H9 (cell line): Measurements from ENCODE around the gene SLC12A8. TPM values are rescaled to one million over a fixed set of nuclear protein-coding genes. Genes with fewer than 3 reads are reported as not detected.
A peak's percentile ranks its signal among the peaks of the same experiment; 100 is the strongest.

Source experiments
- DNase-seq: peaks from one replicate; pipeline ENCODE4 v3.0.0-alpha.2; 2017
- H2AFZ ChIP-seq: one replicate; pipeline ENCODE4 v1.6.1; 2013; ENCODE audit warnings: mild to moderate bottlenecking, low read length, control low read depth, moderate library complexity
- H2AK5ac ChIP-seq: 2 replicates; pipeline ENCODE4 v1.6.1; 2013; ENCODE audit warnings: low read length, control low read depth, mixed read lengths; ENCODE audit not compliant: insufficient read length
- H2BK120ac ChIP-seq: one replicate; pipeline ENCODE4 v1.6.1; 2013; ENCODE audit warnings: low read depth, mild to moderate bottlenecking, low read length, control low read depth, inconsistent platforms; ENCODE audit not compliant: poor library complexity, severe bottlenecking
- H2BK12ac ChIP-seq: 2 replicates; pipeline ENCODE4 v1.6.1; 2013; ENCODE audit warnings: low read length, control low read depth, mixed read lengths, low read depth; ENCODE audit not compliant: insufficient read length
- H2BK15ac ChIP-seq: 2 replicates; pipeline ENCODE4 v1.6.1; 2013; ENCODE audit warnings: low read depth, low read length, control low read depth
- H2BK20ac ChIP-seq: one replicate; pipeline ENCODE4 v1.6.1; 2013; ENCODE audit warnings: low read depth, mild to moderate bottlenecking, low read length, control low read depth, inconsistent platforms; ENCODE audit not compliant: poor library complexity, severe bottlenecking
- H2BK5ac ChIP-seq: 2 replicates; pipeline ENCODE4 v1.6.1; 2013; ENCODE audit warnings: low read length, control low read depth, mixed read lengths; ENCODE audit not compliant: insufficient read length
- H3K14ac ChIP-seq: 2 replicates; pipeline ENCODE4 v1.6.1; 2013; ENCODE audit warnings: low read length, control low read depth; ENCODE audit not compliant: insufficient read depth
- H3K18ac ChIP-seq: 2 replicates; pipeline ENCODE4 v1.6.1; 2013; ENCODE audit warnings: low read depth, mild to moderate bottlenecking, mixed read lengths, low read length, control low read depth; ENCODE audit not compliant: insufficient read length
- H3K23ac ChIP-seq: 2 replicates; pipeline ENCODE4 v1.6.1; 2013; ENCODE audit warnings: low read length, control low read depth, mixed read lengths, low read depth; ENCODE audit not compliant: insufficient read length
- H3K23me2 ChIP-seq: 2 replicates; pipeline ENCODE4 v1.6.1; 2013; ENCODE audit warnings: low read depth, mild to moderate bottlenecking, mixed read lengths, low read length, control low read depth; ENCODE audit not compliant: insufficient read length, poor library complexity, severe bottlenecking
- H3K27ac ChIP-seq: 2 replicates; pipeline ENCODE4 v1.5.1; 2013; ENCODE audit warnings: low read length, control low read depth, mixed read lengths, low read depth; ENCODE audit not compliant: insufficient read length
- H3K27me3 ChIP-seq: 2 replicates; pipeline ENCODE4 v1.6.1; 2013; ENCODE audit warnings: low read length, control low read depth, inconsistent platforms; ENCODE audit not compliant: insufficient read depth
- H3K4ac ChIP-seq: 2 replicates; pipeline ENCODE4 v1.6.1; 2013; ENCODE audit warnings: low read depth, mild to moderate bottlenecking, control low read depth, inconsistent platforms, low read length, moderate library complexity
- H3K4me1 ChIP-seq: 2 replicates; pipeline ENCODE4 v1.6.1; 2013; ENCODE audit warnings: low read length, control low read depth, inconsistent platforms; ENCODE audit not compliant: insufficient read depth
- H3K4me2 ChIP-seq: 2 replicates; pipeline ENCODE4 v1.6.1; 2013; ENCODE audit warnings: low read length, control low read depth, mixed read lengths; ENCODE audit not compliant: insufficient read length, insufficient read depth
- H3K56ac ChIP-seq: 2 replicates; pipeline ENCODE4 v1.6.1; 2013; ENCODE audit warnings: low read depth, mild to moderate bottlenecking, mixed read lengths, low read length, control low read depth; ENCODE audit not compliant: insufficient read length
- H3K79me1 ChIP-seq: 2 replicates; pipeline ENCODE4 v1.6.1; 2013; ENCODE audit warnings: low read depth, mild to moderate bottlenecking, moderate library complexity, low read length, control low read depth, inconsistent platforms; ENCODE audit not compliant: insufficient read depth, poor library complexity, severe bottlenecking
- H3K79me2 ChIP-seq: 2 replicates; pipeline ENCODE4 v1.6.1; 2013; ENCODE audit warnings: low read length, control low read depth, inconsistent platforms; ENCODE audit not compliant: insufficient read depth
- H3K9ac ChIP-seq: 2 replicates; pipeline ENCODE4 v1.6.1; 2013; ENCODE audit warnings: low read length, control low read depth, mixed read lengths; ENCODE audit not compliant: insufficient read length; ENCODE audit errors: extremely low read depth
- H3K9me3 ChIP-seq: one replicate; pipeline ENCODE4 v1.6.1; 2013; ENCODE audit warnings: low read depth, low read length, inconsistent platforms; ENCODE audit not compliant: control insufficient read depth
- H3T11ph ChIP-seq: one replicate; pipeline ENCODE4 v1.6.1; 2013; ENCODE audit warnings: mild to moderate bottlenecking, low read length, control low read depth, inconsistent platforms
- H4K20me1 ChIP-seq: one replicate; pipeline ENCODE4 v1.6.1; 2013; ENCODE audit not compliant: control insufficient read depth, insufficient read length, insufficient read depth
- H4K5ac ChIP-seq: 2 replicates; pipeline ENCODE4 v1.6.1; 2013; ENCODE audit warnings: low read depth, mild to moderate bottlenecking, mixed read lengths, low read length, control low read depth; ENCODE audit not compliant: insufficient read length
- H4K8ac ChIP-seq: replicated peaks from 2 replicates; pipeline ENCODE4 v1.6.1; 2013; ENCODE audit warnings: low read length, control low read depth, mixed read lengths, low read depth; ENCODE audit not compliant: insufficient read length
- H4K91ac ChIP-seq: 2 replicates; pipeline ENCODE4 v1.6.1; 2013; ENCODE audit warnings: low read depth, mild to moderate bottlenecking, moderate library complexity, mixed read lengths, low read length, control low read depth; ENCODE audit not compliant: insufficient read length
- H3K27ac Mint-ChIP-seq, 3 experiments: 2 replicates in 2 of 3; 3 replicates in 1 of 3; pipeline ENCODE4 v1.8.0; 2020 to 2021; ENCODE audit warnings: mixed read lengths in 3 of 3, mild to moderate bottlenecking in 1 of 3, moderate library complexity in 1 of 3
- H3K27me3 Mint-ChIP-seq: 2 replicates; pipeline ENCODE4 v1.8.0; 2021; ENCODE audit warnings: low read depth, mild to moderate bottlenecking, moderate library complexity, mixed read lengths
- H3K36me3 Mint-ChIP-seq, 3 experiments: 2 replicates in 2 of 3; 3 replicates in 1 of 3; pipeline ENCODE4 v1.8.0; 2020 to 2021; ENCODE audit warnings: low read depth in 3 of 3, mixed read lengths in 3 of 3; ENCODE audit not compliant: insufficient read depth in 1 of 3
- H3K4me1 Mint-ChIP-seq, 2 experiments: 2 replicates each; pipeline ENCODE4 v1.8.0; 2020; ENCODE audit warnings: mixed read lengths in 2 of 2
- H3K4me3 Mint-ChIP-seq, 2 experiments: 2 replicates in 1 of 2; 3 replicates in 1 of 2; pipeline ENCODE4 v1.8.0; 2020 to 2021; ENCODE audit warnings: mild to moderate bottlenecking in 2 of 2, mixed read lengths in 2 of 2, moderate library complexity in 1 of 2
- H3K9me3 Mint-ChIP-seq, 2 experiments: 2 replicates in 1 of 2; 3 replicates in 1 of 2; pipeline ENCODE4 v1.8.0; 2020; ENCODE audit warnings: mild to moderate bottlenecking in 2 of 2, mixed read lengths in 2 of 2, moderate library complexity in 1 of 2
- WGBS: extraction: QIAGEN DNeasy Blood & Tissue Kit; methylation state at CpG from one replicate; pipeline ENCODE4 v1.1.7; 2013; ENCODE audit warnings: missing lambda C conversion rate, low lambda C conversion rate, mixed read lengths; ENCODE audit not compliant: insufficient read length; ENCODE audit errors: extremely low coverage; 5-methylcytosine and 5-hydroxymethylcytosine counted together
- total RNA-seq: library from RNA; stranded (reverse); gene quantifications from 2 replicates; pipeline ENCODE4 v1.2.1, GENCODE V29; 2021
- TF ChIP-seq, protein P1 (sequence below): fragments of 200-600 bp; sonication (generic); conservative IDR thresholded peaks from 3 replicates; pipeline ENCODE4 v1.8.0; 2021; ENCODE audit warnings: antibody characterized with exemption, mild to moderate bottlenecking

The SLC12A8 gene
- total RNA-seq, 1 experiment from 2014 or later, result 8.2 TPM

DNA sequence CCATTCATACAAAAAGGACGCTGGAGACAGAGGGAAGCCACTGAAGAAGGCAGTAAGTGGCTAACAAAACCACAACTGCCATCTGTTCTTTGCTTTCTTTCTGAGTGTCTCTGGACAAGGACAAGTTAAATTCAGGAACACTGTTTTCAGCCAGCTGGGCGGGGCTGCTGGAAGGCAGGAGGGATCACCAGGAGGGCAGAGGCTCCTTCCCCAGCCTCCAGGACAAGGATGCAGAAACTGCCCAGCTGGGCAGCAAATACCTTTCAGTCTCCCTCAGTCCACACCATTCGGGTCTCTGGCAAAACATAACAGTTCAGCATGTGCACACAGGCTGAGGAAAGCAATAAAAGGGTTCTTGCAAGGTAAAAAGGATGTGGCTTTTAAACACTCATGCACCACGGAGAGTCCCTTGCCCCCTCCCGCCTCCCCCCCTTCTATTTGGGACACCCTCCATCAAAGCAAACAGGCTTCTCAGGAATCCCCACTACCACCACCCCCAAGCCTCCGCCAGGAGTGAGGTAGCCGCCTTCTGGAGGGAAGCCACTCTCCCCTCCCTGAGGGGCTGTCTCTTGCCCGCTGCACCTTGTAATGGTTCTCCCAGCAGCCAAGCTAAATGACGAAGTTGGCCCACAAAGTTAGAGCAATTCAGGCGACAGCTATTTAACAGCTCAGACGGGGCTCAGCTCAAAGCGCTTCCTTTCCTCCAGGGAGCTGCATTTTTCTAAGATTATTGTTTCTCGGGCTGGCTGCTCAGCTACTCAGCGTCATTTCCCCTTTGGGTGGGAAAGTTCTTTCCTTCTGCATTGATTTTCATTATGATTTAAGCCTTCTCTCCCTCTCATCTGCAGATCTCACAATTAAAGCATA is 160.6 kb downstream of the SLC12A8 start:
- Histone ChIP-seq H2BK20ac (no peak overlapping the region), H4K5ac (no peak overlapping the region), H3K9me3 (no peaks in the 10 kb centered on the region), H3K23me2 (peaks cover 14% of the 10 kb centered on the region), H3K9ac (no peak overlapping the region), H4K91ac (no peak overlapping the region), H3K4ac (no peak overlapping the region), H3K14ac (no peak overlapping the region), H2AFZ (no peak overlapping the region), H3K4me1 (peaks cover 17% of the 10 kb centered on the region; the same call in 1 of the 2 replicates), H2BK12ac (no peak overlapping the region), H3K79me1 (no peaks in the 10 kb centered on the region), H3K4me2 (peak overlapping the region; percentile 25), H3K27me3 (peaks cover 7% of the 10 kb centered on the region; the same call in 1 of the 2 replicates), H2BK15ac (no peak overlapping the region), H2BK5ac (no peak overlapping the region), H3K56ac (no peak overlapping the region), H2AK5ac (no peak overlapping the region), H3K79me2 (no peaks in the 10 kb centered on the region), H3K27ac (no peak overlapping the region), H3K18ac (no peak overlapping the region), H3K23ac (no peak overlapping the region), H4K20me1 (no peaks in the 10 kb centered on the region), H4K8ac (no peak overlapping the region), H2BK120ac (no peak overlapping the region), H3T11ph (no peak overlapping the region)
- H3K4me1 Mint-ChIP-seq, result peaks cover 55 to 58% of the 10 kb centered on the region in 2 experiments
- TF ChIP-seq, protein P1, sequence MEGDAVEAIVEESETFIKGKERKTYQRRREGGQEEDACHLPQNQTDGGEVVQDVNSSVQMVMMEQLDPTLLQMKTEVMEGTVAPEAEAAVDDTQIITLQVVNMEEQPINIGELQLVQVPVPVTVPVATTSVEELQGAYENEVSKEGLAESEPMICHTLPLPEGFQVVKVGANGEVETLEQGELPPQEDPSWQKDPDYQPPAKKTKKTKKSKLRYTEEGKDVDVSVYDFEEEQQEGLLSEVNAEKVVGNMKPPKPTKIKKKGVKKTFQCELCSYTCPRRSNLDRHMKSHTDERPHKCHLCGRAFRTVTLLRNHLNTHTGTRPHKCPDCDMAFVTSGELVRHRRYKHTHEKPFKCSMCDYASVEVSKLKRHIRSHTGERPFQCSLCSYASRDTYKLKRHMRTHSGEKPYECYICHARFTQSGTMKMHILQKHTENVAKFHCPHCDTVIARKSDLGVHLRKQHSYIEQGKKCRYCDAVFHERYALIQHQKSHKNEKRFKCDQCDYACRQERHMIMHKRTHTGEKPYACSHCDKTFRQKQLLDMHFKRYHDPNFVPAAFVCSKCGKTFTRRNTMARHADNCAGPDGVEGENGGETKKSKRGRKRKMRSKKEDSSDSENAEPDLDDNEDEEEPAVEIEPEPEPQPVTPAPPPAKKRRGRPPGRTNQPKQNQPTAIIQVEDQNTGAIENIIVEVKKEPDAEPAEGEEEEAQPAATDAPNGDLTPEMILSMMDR, result no peak
- H3K27ac Mint-ChIP-seq, result peak overlapping the region; percentile 2 to 48 (median 32); a peak in 1 of 7 replicates
- H3K4me3 Mint-ChIP-seq, result peak overlapping the region in 1 of 2 experiments; percentile 55; a peak in 3 of 5 replicates
- H3K27me3 Mint-ChIP-seq, result peaks cover 28% of the 10 kb centered on the region
- DNase-seq, result peak; percentile 45
- H3K36me3 Mint-ChIP-seq, result peaks cover 0 to 4% (median 2%) of the 10 kb centered on the region in 3 experiments; a peak in 3 of 7 replicates
- H3K9me3 Mint-ChIP-seq, result peaks cover 0 to 2% of the 10 kb centered on the region in 2 experiments; a peak in 1 of 5 replicates
- WGBS, result no CpG with 5 or more reads among the region's 14 CpGs
